IPS-11a (cell line): Measurements from ENCODE around the gene POLR1A.

Experiments used
- H3K4me3 ChIP-seq: one replicate; pipeline ENCODE4 v1.5.1; 2013; ENCODE audit warnings: low read depth, low read length, control low read depth

The POLR1A gene

GRCh38 chr2:86065512-86065911 is 40.2 kb downstream of the POLR1A start:
- no peak overlapping the region for H3K4me3 ChIP-seq

GRCh38 chr2:86064006-86064405 is 41.7 kb downstream of the POLR1A start:
- H3K4me3 ChIP-seq, result no peak overlapping the region

GRCh38 chr2:86062043-86062442 is 43.6 kb downstream of the POLR1A start:
- no peak overlapping the region for H3K4me3 ChIP-seq

GRCh38 chr2:86056590-86057331 is 48.9 kb downstream of the POLR1A start:
- no peak overlapping the region for H3K4me3 ChIP-seq

- no peak overlapping the region for H3K4me3 ChIP-seq
Measured at GRCh38 chr2:86055314-86055713, 50.4 kb downstream of the POLR1A start.

GRCh38 chr2:86054535-86055082 is 51.1 kb downstream of the POLR1A start:
- H3K4me3 ChIP-seq, result no peak overlapping the region

- H3K4me3 ChIP-seq, result no peak overlapping the region
Measured at GRCh38 chr2:86053166-86053565, 52.5 kb downstream of the POLR1A start.

GRCh38 chr2:86052676-86053075 is 53.0 kb downstream of the POLR1A start:
- H3K4me3 ChIP-seq, result no peak overlapping the region

GRCh38 chr2:86052265-86052664 is 53.4 kb downstream of the POLR1A start:
- H3K4me3 ChIP-seq, result no peak overlapping the region

- H3K4me3 ChIP-seq, result no peak overlapping the region
Measured at GRCh38 chr2:86050301-86050700, 55.4 kb downstream of the POLR1A start.

GRCh38 chr2:86049529-86049928 is 56.2 kb downstream of the POLR1A start:
- H3K4me3 ChIP-seq, result no peak overlapping the region

- H3K4me3 ChIP-seq, result no peak overlapping the region
Measured at GRCh38 chr2:86048888-86049287, 56.8 kb downstream of the POLR1A start.

GRCh38 chr2:86048383-86048701 is 57.3 kb downstream of the POLR1A start:
- H3K4me3 ChIP-seq, result no peak overlapping the region

- H3K4me3 ChIP-seq, result no peak overlapping the region
Measured at GRCh38 chr2:86047575-86048382, 57.9 kb downstream of the POLR1A start.

GRCh38 chr2:86045541-86045940 is 60.1 kb downstream of the POLR1A start:
- H3K4me3 ChIP-seq, result no peak overlapping the region

GRCh38 chr2:86044614-86045013 is 61.1 kb downstream of the POLR1A start:
- H3K4me3 ChIP-seq, result no peak overlapping the region

GRCh38 chr2:86044045-86044444 is 61.6 kb downstream of the POLR1A start:
- H3K4me3 ChIP-seq, result no peak overlapping the region

GRCh38 chr2:86042256-86043168 is 63.2 kb downstream of the POLR1A start:
- no peak overlapping the region for H3K4me3 ChIP-seq

GRCh38 chr2:86039963-86040655 is 65.6 kb downstream of the POLR1A start:
- H3K4me3 ChIP-seq, result no peak overlapping the region

- no peak overlapping the region for H3K4me3 ChIP-seq
Measured at GRCh38 chr2:86039178-86039962, 66.3 kb downstream of the POLR1A start.
